Esophagus muscularis mucosa (tissue), 4 donors: Measurements from ENCODE around the gene SPOCK1.

Source experiments
- CTCF ChIP-seq, 3 experiments: fragments of 200-600 bp in 2 of 3; fragments of 450-650 bp in 1 of 3; sonication (generic) in 2 of 3; IDR thresholded peaks; one replicate each; pipeline ENCODE4 v1.5.1; 2017 to 2019; ENCODE audit warnings: antibody characterized with exemption in 3 of 3, mild to moderate bottlenecking in 2 of 3, moderate library complexity in 1 of 3
- EP300 ChIP-seq: sonication (generic); formaldehyde crosslinking; IDR thresholded peaks from one replicate; pipeline ENCODE4 v1.6.1; 2017; ENCODE audit warnings: antibody characterized with exemption
- POLR2A ChIP-seq: fragments of 450-650 bp; IDR thresholded peaks from one replicate; pipeline ENCODE4 v1.6.1; 2017; ENCODE audit warnings: antibody characterized with exemption, moderate library complexity, mild to moderate bottlenecking, low read depth
- POLR2AphosphoS5 ChIP-seq, 2 donors: sonication (generic); formaldehyde crosslinking; IDR thresholded peaks; one replicate each; pipeline ENCODE4 v1.6.1; 2017; ENCODE audit warnings: antibody characterized with exemption in 2 of 2

GRCh38 chr5:137501226-137501625 lies 2.1 kb upstream of the SPOCK1 start:
- TF ChIP-seq CTCF (IDR thresholded peaks at IDR 0.05): no peak
- no peak for TF ChIP-seq POLR2A
- no peak for TF ChIP-seq EP300
- TF ChIP-seq POLR2AphosphoS5 (IDR thresholded peaks at IDR 0.05): no peak
